ENCODE measurements around the gene MRC1.

MRC1 gene

DNA sequence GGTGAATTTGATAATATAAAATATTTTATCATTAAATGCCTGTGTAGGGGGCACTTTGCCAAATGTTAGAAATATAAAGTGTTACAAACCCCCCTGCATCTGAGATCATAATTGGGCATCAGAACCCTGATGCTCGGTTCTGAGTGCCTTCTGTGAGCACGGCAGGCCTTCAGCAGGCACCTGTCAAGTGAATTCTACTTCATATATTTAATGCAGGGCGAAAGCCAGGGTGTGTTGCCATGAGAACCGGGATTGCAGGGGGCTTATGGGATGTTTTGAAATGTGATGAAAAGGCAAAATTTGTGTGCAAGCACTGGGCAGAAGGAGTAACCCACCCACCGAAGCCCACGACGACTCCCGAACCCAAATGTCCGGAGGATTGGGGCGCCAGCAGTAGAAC, 57.2 kb downstream of the MRC1 start:
- Histone ChIP-seq H2AFZ (ENCODE audit: insufficient read depth, low read length, poor library complexity) (no peak overlapping the region), H3K4me1 (ENCODE audit: control insufficient read depth in 1 of 2, insufficient read depth in 2 of 2, low read length in 2 of 2) (no peaks in the 10 kb centered on the region), H4K12ac (ENCODE audit: low read depth, low read length) (no peak overlapping the region), H4K91ac (ENCODE audit: low read depth, low read length) (no peak overlapping the region), H3K23ac (ENCODE audit: low read length) (no peak overlapping the region), H3K36me3 (ENCODE audit: control insufficient read depth in 1 of 2, insufficient read depth in 2 of 2, low read length in 2 of 2) (no peaks in the 10 kb centered on the region), H2BK5ac (ENCODE audit: low read depth, low read length, poor library complexity) (no peak overlapping the region), H3K4me3 (ENCODE audit: low read depth, low read length) (no peak overlapping the region), H3K4ac (ENCODE audit: low read depth, low read length) (no peak overlapping the region), H3K4me2 (ENCODE audit: low read length) (no peak overlapping the region), H3K9ac (ENCODE audit: low read length) (peak overlapping the region; percentile 33), H2BK12ac (ENCODE audit: low read length) (no peak overlapping the region), H4K8ac (ENCODE audit: low read depth, low read length) (no peak overlapping the region), H3K27ac (ENCODE audit: low read depth, low read length) (no peak overlapping the region), H2AK5ac (ENCODE audit: low read length) (no peak overlapping the region), H3K14ac (ENCODE audit: low read length) (no peak overlapping the region), H3K18ac (ENCODE audit: low read length) (no peak overlapping the region), H3K79me1 (ENCODE audit: low read length) (no peaks in the 10 kb centered on the region), H3K9me3 (ENCODE audit: insufficient read depth, low read depth, low read length) (no peaks in the 10 kb centered on the region), H3K27me3 (ENCODE audit: insufficient read depth, low read length) (no peaks in the 10 kb centered on the region), H3K79me2 (ENCODE audit: control insufficient read depth, insufficient read depth, low read length, poor library complexity) (no peaks in the 10 kb centered on the region), H2BK120ac (ENCODE audit: insufficient read depth, low read length, poor library complexity) (no peak overlapping the region)
- no CpG with 5 or more reads among the region's 10 CpGs for WGBS (ENCODE audit: extremely low coverage, insufficient coverage, insufficient read length)
- no peak for DNase-seq

DNA sequence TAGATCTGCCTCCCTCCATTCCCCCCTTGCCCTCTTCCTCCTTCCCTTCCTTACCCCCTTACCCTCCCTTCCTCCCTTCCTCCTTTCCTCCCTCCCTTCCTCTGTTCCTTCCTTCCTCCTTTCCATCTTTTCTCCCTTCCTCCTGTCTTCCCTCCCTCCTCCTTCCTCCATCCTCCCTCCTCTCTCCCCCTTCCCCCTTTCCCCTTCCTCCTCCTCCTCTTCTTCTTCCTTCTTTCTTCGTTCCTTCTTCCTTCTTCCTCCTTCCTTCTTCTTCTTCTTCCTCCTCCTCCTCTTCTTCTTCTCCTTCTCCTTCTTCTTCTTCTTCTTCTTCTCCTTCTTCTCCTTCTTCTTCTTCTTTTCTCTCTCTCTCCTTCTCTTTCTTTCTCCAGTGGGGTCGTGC, 57.9 kb downstream of the MRC1 start:
- no peak overlapping the region for H2BK120ac ChIP-seq (ENCODE audit: insufficient read depth, low read length, poor library complexity)
- no peak overlapping the region for H2BK12ac ChIP-seq (ENCODE audit: low read length)

GRCh38 chr10:17871036-17871435, 61.9 kb downstream of the MRC1 start:
- no peak for DNase-seq
- no peaks in the 10 kb centered on the region for H3K4me1 ChIP-seq (ENCODE audit: control insufficient read depth in 1 of 2, insufficient read depth in 2 of 2, low read length in 2 of 2)
- no peak overlapping the region for H3K4me2 ChIP-seq (ENCODE audit: low read length)
- no peaks in the 10 kb centered on the region for H3K79me1 ChIP-seq (ENCODE audit: low read length)
- H2BK120ac ChIP-seq (ENCODE audit: insufficient read depth, low read length, poor library complexity), result no peak overlapping the region
- H3K4ac ChIP-seq (ENCODE audit: low read depth, low read length), result no peak overlapping the region
- no peaks in the 10 kb centered on the region for H3K9me3 ChIP-seq (ENCODE audit: insufficient read depth, low read depth, low read length)
- no peaks in the 10 kb centered on the region for H3K27me3 ChIP-seq (ENCODE audit: insufficient read depth, low read length)
- no peak overlapping the region for H3K27ac ChIP-seq (ENCODE audit: low read depth, low read length)
- no peak overlapping the region for H2BK12ac ChIP-seq (ENCODE audit: low read length)
- H3K18ac ChIP-seq (ENCODE audit: low read length), result no peak overlapping the region
- H4K8ac ChIP-seq (ENCODE audit: low read depth, low read length), result no peak overlapping the region
- H3K36me3 ChIP-seq (ENCODE audit: control insufficient read depth in 1 of 2, insufficient read depth in 2 of 2, low read length in 2 of 2), result no peaks in the 10 kb centered on the region
- no peak overlapping the region for H2BK5ac ChIP-seq (ENCODE audit: low read depth, low read length, poor library complexity)
- WGBS (ENCODE audit: extremely low coverage, insufficient coverage, insufficient read length), result no CpG with 5 or more reads among the region's 6 CpGs
- H3K23ac ChIP-seq (ENCODE audit: low read length), result no peak overlapping the region
- no peak overlapping the region for H3K9ac ChIP-seq (ENCODE audit: low read length)
- H3K79me2 ChIP-seq (ENCODE audit: control insufficient read depth, insufficient read depth, low read length, poor library complexity), result no peaks in the 10 kb centered on the region
- H2AK5ac ChIP-seq (ENCODE audit: low read length), result no peak overlapping the region
- no peak overlapping the region for H3K14ac ChIP-seq (ENCODE audit: low read length)
- H2AFZ ChIP-seq (ENCODE audit: insufficient read depth, low read length, poor library complexity), result no peak overlapping the region
- H4K12ac ChIP-seq (ENCODE audit: low read depth, low read length), result no peak overlapping the region
- no peak overlapping the region for H4K91ac ChIP-seq (ENCODE audit: low read depth, low read length)
- no peak overlapping the region for H3K4me3 ChIP-seq (ENCODE audit: low read depth, low read length)

More for the DNA sequence above, 57.9 kb downstream of the MRC1 start:
- Histone ChIP-seq H3K14ac (ENCODE audit: low read length) (no peak overlapping the region), H3K79me2 (ENCODE audit: control insufficient read depth, insufficient read depth, low read length, poor library complexity) (no peaks in the 10 kb centered on the region), H3K4me1 (ENCODE audit: control insufficient read depth in 1 of 2, insufficient read depth in 2 of 2, low read length in 2 of 2) (no peaks in the 10 kb centered on the region), H4K12ac (ENCODE audit: low read depth, low read length) (no peak overlapping the region), H2AK5ac (ENCODE audit: low read length) (no peak overlapping the region), H3K4me2 (ENCODE audit: low read length) (no peak overlapping the region), H4K91ac (ENCODE audit: low read depth, low read length) (no peak overlapping the region), H4K8ac (ENCODE audit: low read depth, low read length) (no peak overlapping the region), H3K9me3 (ENCODE audit: insufficient read depth, low read depth, low read length) (no peaks in the 10 kb centered on the region), H3K23ac (ENCODE audit: low read length) (no peak overlapping the region), H3K36me3 (ENCODE audit: control insufficient read depth in 1 of 2, insufficient read depth in 2 of 2, low read length in 2 of 2) (no peaks in the 10 kb centered on the region), H3K9ac (ENCODE audit: low read length) (no peak overlapping the region), H3K27me3 (ENCODE audit: insufficient read depth, low read length) (no peaks in the 10 kb centered on the region), H3K79me1 (ENCODE audit: low read length) (no peaks in the 10 kb centered on the region), H3K4ac (ENCODE audit: low read depth, low read length) (no peak overlapping the region), H3K4me3 (ENCODE audit: low read depth, low read length) (no peak overlapping the region), H3K27ac (ENCODE audit: low read depth, low read length) (no peak overlapping the region), H2BK5ac (ENCODE audit: low read depth, low read length, poor library complexity) (no peak overlapping the region), H3K18ac (ENCODE audit: low read length) (no peak overlapping the region), H2AFZ (ENCODE audit: insufficient read depth, low read length, poor library complexity) (no peak overlapping the region)
- no CpG with 5 or more reads among the region's 2 CpGs for WGBS (ENCODE audit: extremely low coverage, insufficient coverage, insufficient read length)
- no peak for DNase-seq

DNA sequence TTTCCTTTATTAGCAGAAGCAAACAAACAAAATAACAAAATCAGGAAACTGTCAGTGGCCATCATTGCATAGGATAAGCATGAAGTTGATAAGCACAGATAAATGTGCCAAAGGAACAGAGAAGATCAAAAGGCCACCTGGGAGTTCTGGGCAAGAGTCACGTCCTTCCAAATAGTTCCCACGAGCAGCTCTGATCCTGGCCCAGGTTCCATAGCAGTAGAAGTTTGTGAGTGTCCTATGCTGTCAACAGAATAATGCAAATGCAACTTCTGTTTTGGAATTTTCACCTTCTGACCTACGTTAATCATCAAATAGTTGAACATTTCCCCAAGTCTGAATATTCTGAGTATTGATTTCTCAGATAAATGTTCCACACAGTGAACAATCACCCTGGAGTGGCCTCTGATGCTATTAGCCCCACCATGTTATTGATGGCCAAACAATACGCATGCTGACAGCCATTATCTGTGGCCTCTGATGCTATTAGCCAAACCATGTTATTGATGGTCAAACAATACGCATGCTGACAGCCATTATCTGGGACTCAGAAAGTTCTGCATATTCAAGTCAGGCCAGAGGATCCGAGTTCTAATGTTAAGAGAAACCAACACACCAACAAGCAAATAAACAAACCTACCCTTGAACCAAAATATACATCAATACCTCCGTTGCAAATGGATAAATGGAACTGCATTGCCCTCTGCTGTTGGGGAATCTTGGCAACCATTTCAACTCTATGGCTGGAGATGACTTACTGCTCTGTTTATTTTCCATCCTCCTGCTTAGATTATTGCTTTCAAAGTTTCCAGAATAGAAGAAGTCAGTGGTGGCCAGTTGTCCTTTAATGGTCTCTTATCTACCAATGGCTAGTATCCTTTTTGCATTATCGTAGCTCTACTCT, 63.3 kb downstream of the MRC1 start:
- Histone ChIP-seq H3K4ac (ENCODE audit: low read depth, low read length) (no peak overlapping the region), H3K4me2 (ENCODE audit: low read length) (no peak overlapping the region), H2AK5ac (ENCODE audit: low read length) (no peak overlapping the region), H3K9me3 (ENCODE audit: insufficient read depth, low read depth, low read length) (no peaks in the 10 kb centered on the region), H3K14ac (ENCODE audit: low read length) (no peak overlapping the region), H3K9ac (ENCODE audit: low read length) (no peak overlapping the region), H3K27ac (ENCODE audit: low read depth, low read length) (no peak overlapping the region), H3K36me3 (ENCODE audit: control insufficient read depth in 1 of 2, insufficient read depth in 2 of 2, low read length in 2 of 2) (no peaks in the 10 kb centered on the region), H4K91ac (ENCODE audit: low read depth, low read length) (no peak overlapping the region), H3K18ac (ENCODE audit: low read length) (no peak overlapping the region), H3K4me1 (ENCODE audit: control insufficient read depth in 1 of 2, insufficient read depth in 2 of 2, low read length in 2 of 2) (no peaks in the 10 kb centered on the region), H3K4me3 (ENCODE audit: low read depth, low read length) (no peak overlapping the region), H2AFZ (ENCODE audit: insufficient read depth, low read length, poor library complexity) (no peak overlapping the region), H2BK120ac (ENCODE audit: insufficient read depth, low read length, poor library complexity) (no peak overlapping the region), H3K79me1 (ENCODE audit: low read length) (no peaks in the 10 kb centered on the region), H3K27me3 (ENCODE audit: insufficient read depth, low read length) (no peaks in the 10 kb centered on the region), H3K79me2 (ENCODE audit: control insufficient read depth, insufficient read depth, low read length, poor library complexity) (no peaks in the 10 kb centered on the region), H2BK12ac (ENCODE audit: low read length) (no peak overlapping the region), H3K23ac (ENCODE audit: low read length) (no peak overlapping the region), H4K8ac (ENCODE audit: low read depth, low read length) (no peak overlapping the region), H4K12ac (ENCODE audit: low read depth, low read length) (no peak overlapping the region), H2BK5ac (ENCODE audit: low read depth, low read length, poor library complexity) (no peak overlapping the region)
- peak in 1 of 2 donors; percentile 54 for DNase-seq
- WGBS (ENCODE audit: extremely low coverage, insufficient coverage, insufficient read length), result no CpG with 5 or more reads among the region's 8 CpGs

Measured in trophoblast cell (in vitro differentiated cells and primary cell).